Stimulated activated CD4-positive, alpha-beta T cell treated with anti-CD3 and anti-CD28 coated beads, Interleukin-1b, Interleukin-23, amount 100 ng/mL, for 24 hours (primary cell): ENCODE data around the gene AFF3.

Source experiments
- DNase-seq, 4 experiments: peaks; one replicate each; pipeline ENCODE4 v3.0.0-alpha.2; 2020; ENCODE audit warnings: low read depth in 4 of 4, low spot score in 1 of 4

AFF3 gene

GRCh38 chr2:99644419-99644787, 498.0 kb downstream of the AFF3 start:
- DNase-seq, result no peak

GRCh38 chr2:99643787-99644418, 498.5 kb downstream of the AFF3 start:
- no peak for DNase-seq

- no peak for DNase-seq
Observed at GRCh38 chr2:99641999-99642398, 500.4 kb downstream of the AFF3 start.

GRCh38 chr2:99640635-99641151, 501.7 kb downstream of the AFF3 start:
- DNase-seq, result no peak

GRCh38 chr2:99638791-99639190, 503.6 kb downstream of the AFF3 start:
- DNase-seq, result no peak

GRCh38 chr2:99637159-99637697, 505.2 kb downstream of the AFF3 start:
- no peak for DNase-seq

- DNase-seq, result no peak
Observed at GRCh38 chr2:99636144-99637034, 506.0 kb downstream of the AFF3 start.

- DNase-seq, result no peak
Observed at GRCh38 chr2:99635710-99636109, 506.7 kb downstream of the AFF3 start.

- no peak for DNase-seq
Observed at GRCh38 chr2:99634234-99634633, 508.2 kb downstream of the AFF3 start.

GRCh38 chr2:99631700-99632099, 510.7 kb downstream of the AFF3 start:
- DNase-seq, result no peak

- no peak for DNase-seq
Observed at GRCh38 chr2:99629320-99629719, 513.1 kb downstream of the AFF3 start.

GRCh38 chr2:99626158-99626557, 516.2 kb downstream of the AFF3 start:
- DNase-seq, result no peak

- DNase-seq, result no peak
Observed at GRCh38 chr2:99624677-99625076, 517.7 kb downstream of the AFF3 start.

- no peak for DNase-seq
Observed at GRCh38 chr2:99623613-99624012, 518.8 kb downstream of the AFF3 start.

GRCh38 chr2:99623035-99623434, 519.4 kb downstream of the AFF3 start:
- no peak for DNase-seq

- no peak for DNase-seq
Observed at GRCh38 chr2:99622534-99622933, 519.9 kb downstream of the AFF3 start.

GRCh38 chr2:99621774-99622173, 520.6 kb downstream of the AFF3 start:
- DNase-seq, result no peak

GRCh38 chr2:99621106-99621505, 521.3 kb downstream of the AFF3 start:
- no peak for DNase-seq

GRCh38 chr2:99619151-99619550, 523.2 kb downstream of the AFF3 start:
- no peak for DNase-seq

- no peak for DNase-seq
Observed at GRCh38 chr2:99618579-99619097, 523.8 kb downstream of the AFF3 start.

GRCh38 chr2:99617811-99618210, 524.6 kb downstream of the AFF3 start:
- no peak for DNase-seq

- DNase-seq, result no peak
Observed at GRCh38 chr2:99615247-99615771, 527.1 kb downstream of the AFF3 start.
